Stimulated activated CD4-positive, alpha-beta T cell treated with anti-CD3 and anti-CD28 coated beads, TNF-alpha, amount 100 ng/mL, for 1 hour (primary cell): ENCODE measurements around the gene ENAH.

ENCODE experiments used
- DNase-seq, 3 donors: peaks; one replicate each; pipeline ENCODE4 v3.0.0-alpha.2; 2020; ENCODE audit warnings: low read depth in 3 of 3, low spot score in 1 of 3

Gene ENAH

DNA sequence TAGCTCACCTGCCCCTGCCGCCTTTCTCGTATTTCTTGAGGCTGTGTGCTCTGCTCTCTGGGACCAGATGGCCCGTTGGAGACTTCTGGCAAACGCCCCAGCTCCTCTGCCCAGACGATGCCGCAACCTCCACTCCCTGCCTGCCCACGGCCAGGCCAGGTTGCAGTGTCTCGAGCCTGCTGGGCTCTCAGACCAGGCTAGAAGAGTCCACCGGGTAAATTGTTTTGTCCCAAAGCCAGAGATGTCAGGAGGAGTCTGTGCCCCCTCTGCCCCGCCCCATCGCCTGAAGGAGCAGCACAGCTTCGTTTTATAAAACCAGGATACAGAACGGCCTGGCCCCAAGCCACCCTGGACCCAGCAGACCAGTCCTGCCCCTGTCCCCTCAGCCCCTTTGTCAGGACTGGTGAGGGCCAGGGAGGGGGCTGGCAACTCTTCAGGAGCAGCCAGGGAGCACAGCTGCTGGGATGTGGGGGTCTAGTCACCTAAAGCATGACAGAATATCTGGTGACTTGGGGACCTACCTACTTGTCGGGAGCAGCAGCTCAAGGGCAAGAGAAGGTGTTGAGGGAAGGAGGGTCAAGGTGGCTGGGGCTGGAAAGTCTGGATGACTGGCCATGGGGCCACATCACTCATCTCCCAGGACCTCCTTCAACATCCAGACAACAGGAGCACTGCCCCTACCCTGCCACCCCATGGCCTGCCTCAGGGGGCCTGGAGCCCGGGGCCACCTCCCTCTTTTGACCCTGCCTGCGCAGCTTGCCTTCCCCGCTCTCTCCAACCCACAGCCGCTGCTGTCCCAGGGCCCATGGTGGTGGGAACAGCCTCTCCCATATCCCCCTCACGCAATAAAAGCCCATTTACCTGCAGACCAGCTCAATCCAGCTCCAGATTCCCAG lies 191.1 kb downstream of the ENAH start:
- DNase-seq = no peak

DNA sequence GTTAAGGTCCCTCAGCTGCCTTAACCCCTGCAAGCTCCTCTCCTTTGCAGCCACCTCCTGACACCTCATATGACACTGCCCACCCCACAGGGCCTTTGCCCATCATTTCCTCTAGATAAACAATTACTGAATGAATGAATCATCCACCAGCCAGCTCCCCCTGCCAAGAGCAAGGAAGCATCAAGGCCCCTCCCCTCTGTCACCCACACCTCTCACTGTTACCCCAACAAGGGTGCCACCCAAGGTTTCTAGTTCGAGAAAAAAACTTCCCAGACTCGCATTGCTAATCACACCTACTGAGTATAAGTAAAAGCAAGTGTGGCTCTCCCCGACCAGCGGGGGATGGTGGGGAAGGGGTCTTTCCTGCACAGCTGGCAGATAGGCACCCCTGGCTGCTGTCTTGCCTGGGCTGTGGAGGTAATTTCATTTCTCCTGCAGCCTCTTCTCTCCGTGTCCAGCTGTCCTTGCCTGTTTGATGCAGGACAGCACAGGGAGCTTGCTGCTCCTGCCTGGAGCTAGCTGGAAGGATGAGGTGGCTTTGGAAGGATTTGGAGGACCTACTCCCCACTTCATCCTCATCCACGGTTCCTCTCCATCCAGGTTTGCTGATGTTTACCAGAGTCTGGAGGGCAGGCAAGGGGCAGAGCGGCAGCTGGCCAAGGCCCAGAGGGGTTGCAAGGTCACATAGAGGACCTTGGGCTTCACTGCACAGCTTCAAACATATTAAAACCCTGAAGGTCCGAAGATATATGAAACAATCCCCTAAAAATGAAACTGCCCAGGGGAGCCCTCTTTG lies 192.0 kb downstream of the ENAH start:
- DNase-seq = no peak

DNA sequence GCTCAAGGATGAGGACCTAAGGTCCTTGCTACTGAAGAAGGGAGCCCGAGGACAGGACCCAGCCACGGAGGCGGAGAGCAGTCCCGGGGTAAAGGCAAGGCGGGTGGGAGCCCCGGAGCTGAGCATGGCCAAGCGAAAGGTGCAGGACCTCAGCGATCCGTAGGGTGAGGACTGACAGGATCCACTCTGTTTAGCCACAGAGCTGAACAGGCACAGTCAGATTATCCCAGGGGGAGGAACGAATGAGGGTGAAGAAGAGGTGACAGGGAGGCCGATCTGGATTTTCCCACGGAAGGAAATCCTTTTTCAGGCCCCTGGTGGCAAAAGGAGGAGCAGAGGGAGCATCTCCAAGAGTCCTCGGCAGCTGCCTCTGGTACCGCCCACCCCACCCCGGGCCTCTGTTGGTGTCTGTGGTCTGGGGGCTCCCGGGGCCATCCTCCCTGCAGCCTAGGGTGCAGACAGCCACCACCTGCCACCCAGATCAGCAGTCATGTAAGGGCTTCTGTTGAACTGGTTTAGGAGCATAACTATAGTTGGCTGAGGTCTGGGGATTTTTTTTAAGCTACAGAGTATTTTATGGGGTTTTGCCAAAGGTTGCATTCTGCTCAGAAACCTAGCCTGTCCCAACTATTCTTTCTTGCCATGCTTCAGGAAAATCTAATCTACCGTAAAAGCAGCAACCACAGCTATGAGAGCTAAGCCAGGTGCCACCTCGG lies 192.7 kb downstream of the ENAH start:
- no peak for DNase-seq

DNA sequence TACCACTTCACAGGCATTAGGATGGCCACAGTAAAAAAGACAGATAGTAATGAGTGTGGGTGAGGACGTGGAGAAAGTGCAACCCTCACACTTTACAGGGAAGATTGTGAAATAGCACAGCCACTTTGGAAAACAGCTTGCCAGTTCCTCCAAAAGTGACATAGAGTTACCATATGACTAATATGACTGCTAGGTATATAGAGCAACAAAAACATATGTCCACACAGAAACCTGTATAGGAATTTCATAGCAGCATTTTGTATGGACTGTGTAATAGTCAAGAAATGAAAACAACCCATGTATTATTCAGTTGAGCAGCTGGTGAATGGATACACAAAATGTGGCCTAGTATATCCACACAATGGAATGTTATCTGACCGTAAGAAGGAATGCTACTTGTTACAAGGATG lies 194.7 kb downstream of the ENAH start:
- no peak for DNase-seq

DNA sequence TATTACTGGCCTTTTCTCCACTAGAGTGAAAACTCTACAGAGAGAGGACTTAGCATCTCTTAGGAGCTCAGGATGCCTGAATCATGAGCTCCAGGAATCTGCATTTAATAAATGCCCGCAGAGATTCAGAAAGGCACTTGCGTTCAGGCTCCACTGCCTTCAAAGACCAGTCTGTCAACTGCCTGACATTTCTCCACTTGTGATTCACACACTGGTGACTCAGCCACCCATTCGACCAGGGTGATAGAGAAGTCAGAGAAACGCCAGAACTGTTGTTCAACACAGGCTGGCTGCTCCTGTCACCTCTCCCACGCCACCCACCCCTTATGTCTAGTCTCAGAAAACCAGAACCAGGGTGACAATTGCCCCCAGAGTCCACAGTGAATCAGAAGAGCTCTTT lies 198.2 kb downstream of the ENAH start:
- peak in 2 of 3 donors; percentile 20 to 56 for DNase-seq

DNA sequence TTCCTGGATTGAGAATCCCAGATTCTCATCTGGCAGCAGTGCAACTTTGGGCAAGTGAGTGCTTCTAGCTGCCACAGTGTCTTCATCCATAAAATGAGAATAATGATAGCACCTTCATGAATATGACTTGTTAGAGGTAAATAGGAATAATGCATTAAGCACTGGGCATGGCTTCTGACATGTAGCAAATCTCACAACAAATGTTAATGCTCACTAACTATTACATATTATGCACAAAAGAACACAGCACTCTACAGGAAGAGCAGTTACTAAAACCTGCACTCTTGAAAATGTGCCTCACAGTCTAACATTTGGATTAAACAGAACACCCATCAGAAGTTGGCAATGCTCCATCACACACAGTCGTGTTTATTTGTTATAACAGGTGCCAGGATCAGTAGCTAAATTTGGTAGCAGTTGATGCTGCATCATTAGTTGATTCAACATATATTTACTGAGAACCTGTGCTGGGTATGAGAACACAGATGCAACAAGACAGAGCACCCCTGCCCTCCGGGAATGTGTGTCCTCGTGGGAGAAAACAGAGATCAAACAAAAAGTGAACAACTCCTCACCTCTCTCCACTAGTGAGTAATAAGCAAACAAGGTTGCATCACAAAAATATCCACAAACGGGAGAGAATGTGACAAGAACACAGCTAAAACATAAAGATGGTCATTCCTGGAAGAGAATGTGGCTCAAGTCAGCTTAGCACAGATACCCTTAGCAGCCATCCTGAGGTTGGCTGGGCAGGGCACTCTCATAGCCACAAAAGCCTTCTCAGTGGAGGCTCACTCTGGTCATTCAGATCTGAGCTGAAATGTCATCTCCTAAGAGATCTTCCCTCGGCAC lies 198.9 kb downstream of the ENAH start:
- DNase-seq = no peak

DNA sequence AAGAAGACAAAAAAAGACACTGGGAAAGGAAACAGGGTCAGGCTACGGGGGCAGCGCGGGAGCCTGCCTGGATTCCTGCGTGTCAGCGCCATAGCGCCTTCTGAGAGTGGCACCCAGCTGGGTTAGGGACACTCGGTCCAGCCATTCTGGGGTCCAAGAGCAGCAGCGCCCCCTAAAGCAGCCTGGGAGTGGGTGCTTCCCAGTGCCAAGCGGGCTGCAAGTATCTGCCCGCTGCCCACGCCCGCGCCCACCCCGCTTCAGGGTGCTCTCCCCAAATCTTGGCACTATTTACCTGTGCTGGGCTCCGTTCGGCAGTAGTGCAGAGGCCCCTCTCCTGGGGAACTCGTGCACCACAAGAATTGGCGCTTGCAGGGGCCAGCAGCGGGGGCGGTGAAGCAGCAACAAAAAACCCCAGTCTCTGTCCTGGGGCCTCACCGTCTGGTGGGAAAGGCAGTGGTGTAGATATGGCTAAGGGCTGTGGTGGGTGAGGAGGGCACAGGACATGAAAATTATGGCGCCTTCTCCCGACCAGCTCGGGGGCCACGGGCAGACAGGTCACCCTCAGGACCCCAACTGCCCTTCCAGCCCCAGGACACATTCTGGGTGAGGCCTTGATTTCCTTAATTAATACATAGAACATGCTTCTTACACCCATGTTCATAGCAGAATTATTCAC lies 200.9 kb downstream of the ENAH start:
- no peak for DNase-seq

DNA sequence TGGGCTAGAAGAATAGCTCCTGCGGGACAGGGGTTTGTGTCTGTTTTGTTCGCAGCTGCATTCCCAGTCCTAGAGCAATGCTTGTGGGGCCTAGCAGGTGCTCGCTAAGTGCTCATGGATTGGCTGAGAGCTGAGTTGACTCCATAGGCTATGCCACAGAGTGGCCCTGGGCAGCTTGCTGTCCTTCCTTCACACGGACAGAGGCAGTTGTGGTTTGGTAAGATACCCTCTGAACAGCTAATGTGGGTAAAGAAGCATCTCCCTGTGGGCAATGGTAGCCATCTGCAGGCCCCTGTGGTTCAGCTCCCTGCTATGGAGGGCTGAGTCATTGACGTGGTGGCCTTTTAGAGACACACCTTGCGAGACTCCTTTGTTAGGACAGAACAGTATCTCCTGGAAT lies 201.6 kb downstream of the ENAH start:
- DNase-seq = no peak

DNA sequence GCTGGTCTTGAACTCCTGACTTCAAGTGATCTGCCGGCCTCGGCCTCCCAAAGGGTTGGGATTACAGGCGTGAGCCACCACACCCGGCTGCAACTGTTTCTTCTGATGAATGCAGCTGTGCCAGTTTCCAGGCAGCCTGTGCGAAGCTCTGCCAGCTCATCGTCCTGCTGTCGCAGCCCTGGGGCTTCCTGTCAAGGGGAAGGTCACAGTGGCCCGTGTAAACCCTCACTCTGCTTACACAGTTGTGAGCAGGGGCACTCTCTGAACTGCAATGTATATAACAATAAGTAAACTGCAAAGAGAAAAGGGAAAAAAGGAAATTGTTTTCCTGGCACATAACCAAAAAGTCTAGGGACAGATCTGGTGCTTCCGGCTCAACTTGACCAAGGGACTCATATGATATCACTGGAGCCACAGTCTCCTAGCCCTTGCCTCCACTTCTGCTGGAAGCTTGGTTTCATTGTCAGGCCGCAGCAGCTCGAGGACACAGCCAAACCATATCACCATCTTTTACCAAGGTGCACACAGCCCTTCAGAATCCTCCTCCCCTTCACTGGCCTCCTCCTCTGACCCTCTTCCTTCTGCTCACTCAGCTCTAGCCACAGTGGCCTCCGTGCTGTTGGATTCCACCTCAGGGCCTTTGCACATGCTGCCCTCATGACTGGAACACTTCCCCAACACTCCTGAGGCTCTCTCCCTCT lies 202.3 kb downstream of the ENAH start:
- no peak for DNase-seq

DNA sequence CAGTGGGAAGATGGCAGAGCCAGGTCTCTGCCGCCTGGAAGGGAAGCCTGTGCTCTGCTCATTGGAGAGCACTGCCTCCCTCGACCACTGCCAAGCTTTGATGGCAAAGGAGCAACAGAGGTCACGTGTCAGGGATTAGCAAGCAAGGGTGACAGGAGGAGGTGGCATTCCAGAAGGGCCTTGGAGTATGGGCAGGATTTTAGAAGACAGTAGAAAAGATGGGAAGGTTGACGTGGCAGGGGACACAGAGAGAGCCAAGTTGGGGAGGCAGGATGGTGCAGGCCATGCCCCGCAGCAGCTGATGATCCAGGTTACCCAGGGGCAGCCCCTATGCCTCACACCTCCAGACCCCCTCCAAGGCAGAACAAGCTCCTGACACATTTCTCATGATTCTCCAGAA lies 203.1 kb downstream of the ENAH start:
- DNase-seq = no peak

DNA sequence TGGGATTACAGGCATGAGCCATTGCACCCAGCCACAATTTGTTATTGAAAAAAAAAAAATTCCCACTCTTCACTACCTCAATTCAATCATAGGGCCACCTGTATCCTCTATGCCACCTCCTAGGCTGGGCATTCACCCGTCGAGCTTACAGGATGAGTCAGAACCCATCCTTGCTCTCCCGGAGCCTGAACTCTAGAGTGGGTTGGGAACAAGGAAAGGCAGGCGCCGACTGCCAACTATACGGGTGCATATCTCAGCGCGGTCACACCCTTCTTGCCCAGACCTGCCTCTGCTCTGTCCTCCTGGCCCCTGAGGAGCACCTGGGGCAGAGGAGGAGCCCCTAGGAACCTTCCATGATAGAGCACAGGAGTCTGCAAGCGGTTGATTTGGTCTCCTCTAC lies 203.7 kb downstream of the ENAH start:
- no peak for DNase-seq

DNA sequence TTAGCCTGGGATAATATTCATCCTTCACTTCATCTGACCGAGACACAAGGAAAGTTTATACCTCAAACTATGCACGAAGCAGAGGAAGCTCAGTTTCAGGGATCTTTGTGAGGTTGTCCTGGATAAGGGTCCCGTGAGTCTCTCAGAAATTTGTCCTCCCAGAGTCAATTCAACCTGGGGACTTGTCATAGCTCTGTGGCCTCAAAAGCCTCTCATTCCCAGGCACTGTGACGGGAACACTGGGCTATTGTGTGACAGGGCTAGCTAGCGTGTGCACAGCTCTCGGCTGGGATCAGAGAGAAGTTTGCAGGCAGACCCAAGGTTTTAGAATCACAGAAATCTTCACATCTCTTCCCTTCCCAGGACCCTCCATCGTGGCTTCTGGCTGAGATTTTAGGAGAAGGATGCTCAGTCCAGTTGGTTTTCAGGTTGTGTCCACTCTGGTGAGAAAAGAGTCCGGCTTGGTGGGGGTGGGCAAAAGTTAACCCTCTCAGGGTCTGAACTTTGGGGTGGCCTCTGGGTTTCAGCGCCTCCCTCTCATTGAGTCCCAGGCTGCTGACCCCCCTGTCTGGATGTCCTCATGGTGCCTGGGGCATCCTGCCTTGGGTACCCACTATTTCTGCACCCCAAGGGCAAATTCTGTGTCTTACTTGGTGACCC lies 204.6 kb downstream of the ENAH start:
- no peak for DNase-seq

DNA sequence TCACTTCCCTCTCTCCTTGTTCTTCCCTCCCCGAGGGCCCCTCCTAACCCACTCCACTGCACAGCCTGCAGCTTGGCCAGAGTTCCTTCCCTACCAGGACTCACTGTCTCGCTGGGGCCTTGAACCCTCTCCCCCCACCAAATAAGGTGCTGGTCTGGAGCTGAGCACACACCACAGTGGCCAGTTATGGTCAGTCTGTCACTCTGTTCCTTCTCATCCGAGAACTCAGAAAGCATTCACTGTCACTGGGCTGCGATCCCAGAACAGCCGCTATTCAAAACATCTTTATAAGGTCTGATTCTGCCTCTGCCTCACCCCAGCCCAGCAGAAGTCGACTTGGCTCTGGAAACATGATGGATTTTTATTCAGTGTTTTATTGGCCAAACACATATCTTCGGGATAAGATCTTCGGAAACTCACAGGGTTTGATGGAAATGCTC lies 205.3 kb downstream of the ENAH start:
- DNase-seq = no peak

DNA sequence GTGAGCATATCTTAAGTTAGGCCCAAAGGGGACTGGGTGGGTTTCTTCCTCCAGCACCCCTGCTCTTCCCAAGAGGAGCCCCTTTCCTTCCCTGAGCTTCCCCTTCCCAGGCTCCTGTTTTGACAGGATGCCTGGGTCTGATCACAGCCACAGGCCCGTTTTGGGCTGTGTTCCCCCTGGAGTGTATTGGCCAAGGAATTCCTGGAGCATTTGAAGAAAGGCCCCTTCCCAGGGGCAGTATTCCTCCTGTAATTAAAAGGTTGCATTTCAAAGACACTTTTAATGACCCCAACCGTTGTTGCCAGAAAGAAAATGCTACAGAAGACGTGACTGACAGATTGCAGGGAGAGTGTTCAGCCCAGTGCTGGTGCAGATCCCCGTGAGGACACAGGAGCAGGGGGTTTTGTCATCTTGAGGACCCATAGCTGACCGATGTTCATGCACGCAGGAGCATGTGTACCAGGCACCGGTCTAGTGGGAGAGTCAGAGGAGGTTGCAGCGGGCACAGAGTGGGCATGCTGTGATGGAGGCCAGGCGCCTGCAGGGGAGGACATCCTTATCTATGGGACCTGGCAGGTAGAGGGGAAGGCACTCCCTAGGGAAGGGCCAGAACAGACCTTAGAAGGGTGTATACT lies 205.8 kb downstream of the ENAH start:
- no peak for DNase-seq

DNA sequence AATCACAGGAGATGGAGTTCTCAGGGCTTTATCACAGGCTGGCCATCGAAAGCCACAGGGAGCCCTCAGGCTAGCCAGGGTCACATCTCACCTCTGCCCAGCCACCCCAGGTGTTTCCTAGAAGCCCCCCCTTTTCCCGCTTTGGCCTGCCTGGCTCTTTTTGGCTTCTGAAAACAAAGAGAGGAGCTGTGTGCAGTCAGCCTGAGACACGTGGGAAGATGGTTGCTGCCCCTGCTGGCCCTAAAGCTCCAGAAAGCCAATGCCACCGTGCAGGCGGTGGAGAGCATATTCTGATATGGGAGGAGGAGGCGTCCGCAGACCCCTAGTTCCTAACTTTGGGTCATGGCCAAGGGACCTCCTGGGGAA lies 206.3 kb downstream of the ENAH start:
- no peak for DNase-seq

DNA sequence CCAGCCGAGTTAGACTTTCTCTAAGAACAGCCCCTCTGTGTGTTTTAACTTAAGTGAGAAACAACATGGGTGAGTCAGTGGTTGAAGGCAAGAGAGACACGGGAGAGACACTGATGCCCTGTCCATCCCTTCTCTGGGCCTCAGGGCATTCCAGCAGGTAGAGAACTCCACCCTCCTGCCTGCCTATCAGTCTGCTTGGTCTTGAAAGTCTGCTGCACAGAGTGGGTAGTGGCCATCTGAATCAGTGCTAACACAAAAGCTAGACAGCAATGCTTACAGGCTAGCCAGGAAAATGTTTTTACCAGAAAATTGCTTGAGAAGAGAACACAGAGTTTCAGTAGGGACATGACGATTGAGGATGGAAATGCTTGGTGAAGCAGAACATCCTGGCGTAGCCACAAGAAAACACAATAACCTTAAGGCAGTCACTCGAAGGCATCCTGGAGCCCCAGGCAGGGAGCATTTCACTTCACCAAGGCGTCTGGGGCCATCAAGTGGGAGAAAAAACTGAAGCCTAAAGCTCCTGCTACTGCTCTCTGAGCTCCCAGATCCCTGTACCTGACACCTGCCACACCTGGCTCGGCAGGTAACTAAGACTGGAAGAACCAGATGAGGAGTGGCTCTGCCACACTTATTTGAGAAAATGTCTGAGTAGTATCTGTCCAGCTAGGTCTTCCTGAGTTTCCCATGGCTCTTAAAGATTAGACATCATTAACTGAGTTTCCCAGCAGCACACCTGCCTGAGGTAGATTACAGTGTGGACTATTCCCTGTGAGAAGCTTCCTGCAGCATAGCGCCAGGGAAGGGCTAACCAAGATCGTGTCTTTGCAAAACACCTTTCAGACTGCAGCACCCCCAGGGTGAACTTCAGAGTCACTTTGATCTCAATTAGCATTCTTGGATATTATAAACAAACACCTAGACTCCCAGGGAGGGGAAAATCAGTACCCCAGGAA lies 207.0 kb downstream of the ENAH start:
- DNase-seq = no peak

DNA sequence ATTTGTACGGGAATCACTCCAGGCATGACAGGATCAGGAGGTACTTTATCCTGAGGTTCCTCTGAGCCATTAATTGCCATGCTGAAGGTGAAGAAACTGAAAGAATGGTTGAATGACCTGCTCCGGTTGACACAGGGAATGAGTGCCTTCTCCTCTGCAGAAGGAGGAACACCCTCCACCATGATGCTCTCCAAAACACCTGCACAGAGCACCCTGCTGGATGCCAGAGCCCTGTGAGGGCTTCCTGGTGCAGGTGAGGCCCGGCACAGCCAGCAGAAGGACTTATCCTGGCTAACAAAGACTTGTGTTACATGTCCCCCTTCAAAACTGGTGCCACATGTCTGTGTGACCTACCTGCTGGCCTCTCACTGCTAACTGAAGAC lies 210.8 kb downstream of the ENAH start:
- DNase-seq = no peak
